ENCODE measurements around the gene ALOX5. TPM values are rescaled to one million over a fixed set of nuclear protein-coding genes. Genes with fewer than 3 reads are reported as not detected.

The ALOX5 gene
- total RNA-seq, 1 experiment from 2014 or later: 3.4 TPM

- TF ChIP-seq ARID4B (CRISPR knock-in tag; IDR thresholded peaks at IDR 0.05; ENCODE audit: borderline replicate concordance) (no peak), RELA (CRISPR knock-in tag; IDR thresholded peaks at IDR 0.05; ENCODE audit: borderline replicate concordance) (no peak), E2F1 (CRISPR knock-in tag; IDR thresholded peaks at IDR 0.05) (no peak), FOXP1 (CRISPR knock-in tag; IDR thresholded peaks at IDR 0.05; ENCODE audit: borderline replicate concordance) (no peak), SMAD3 (CRISPR knock-in tag; IDR thresholded peaks at IDR 0.05; ENCODE audit: borderline replicate concordance) (no peak), ATF2 (CRISPR knock-in tag; IDR thresholded peaks at IDR 0.05; ENCODE audit: borderline replicate concordance, low read depth) (no peak), GABPB1 (CRISPR knock-in tag; IDR thresholded peaks at IDR 0.05) (no peak), ZNF425 (CRISPR knock-in tag; conservative IDR thresholded peaks at IDR 0.05) (no peak), ATF1 (CRISPR knock-in tag; IDR thresholded peaks at IDR 0.05) (no peak), ETV6 (CRISPR knock-in tag; IDR thresholded peaks at IDR 0.05) (no peak)
Measured at GRCh38 chr10:45468079-45468478, 94.1 kb downstream of the ALOX5 start (continued).

- H3K9me3 Mint-ChIP-seq: no peaks in the 10 kb centered on the region
- peak; percentile 38 for ATAC-seq
- 0 out of 2 replicates have a peak, but pooled peaks have one; percentile 30 for TF ChIP-seq MAX (CRISPR knock-in tag; IDR thresholded peaks at IDR 0.05)
- peak; percentile 86 for TF ChIP-seq USF2 (CRISPR knock-in tag; IDR thresholded peaks at IDR 0.05)
- no peak for TF ChIP-seq SMAD3 (CRISPR knock-in tag; IDR thresholded peaks at IDR 0.05; ENCODE audit: borderline replicate concordance)
- peak; percentile 86 for TF ChIP-seq USF1 (CRISPR knock-in tag; IDR thresholded peaks at IDR 0.05)
- TF ChIP-seq GABPB1 (CRISPR knock-in tag; IDR thresholded peaks at IDR 0.05): peak; percentile 76
- TF ChIP-seq NFE2L1 (CRISPR knock-in tag; IDR thresholded peaks at IDR 0.05): no peak
- H3K27me3 Mint-ChIP-seq (ENCODE audit: low read depth): no peaks in the 10 kb centered on the region
- H3K27ac Mint-ChIP-seq: peak overlapping the region; percentile 78
- no peak overlapping the region for H3K4me3 Mint-ChIP-seq
- no peaks in the 10 kb centered on the region for H3K36me3 Mint-ChIP-seq
- peaks cover 44% of the 10 kb centered on the region for H3K4me1 Mint-ChIP-seq
- ChIA-PET CTCF (no interaction called here), POLR2A (no interaction called here)
- peak; percentile 33 for DNase-seq (ENCODE audit: low spot score)
Measured at GRCh38 chr10:45470098-45471012, 96.3 kb downstream of the ALOX5 start.

All from WTC11 (cell line).